ENCODE data around the gene ADRB2.

Gene ADRB2

DNA sequence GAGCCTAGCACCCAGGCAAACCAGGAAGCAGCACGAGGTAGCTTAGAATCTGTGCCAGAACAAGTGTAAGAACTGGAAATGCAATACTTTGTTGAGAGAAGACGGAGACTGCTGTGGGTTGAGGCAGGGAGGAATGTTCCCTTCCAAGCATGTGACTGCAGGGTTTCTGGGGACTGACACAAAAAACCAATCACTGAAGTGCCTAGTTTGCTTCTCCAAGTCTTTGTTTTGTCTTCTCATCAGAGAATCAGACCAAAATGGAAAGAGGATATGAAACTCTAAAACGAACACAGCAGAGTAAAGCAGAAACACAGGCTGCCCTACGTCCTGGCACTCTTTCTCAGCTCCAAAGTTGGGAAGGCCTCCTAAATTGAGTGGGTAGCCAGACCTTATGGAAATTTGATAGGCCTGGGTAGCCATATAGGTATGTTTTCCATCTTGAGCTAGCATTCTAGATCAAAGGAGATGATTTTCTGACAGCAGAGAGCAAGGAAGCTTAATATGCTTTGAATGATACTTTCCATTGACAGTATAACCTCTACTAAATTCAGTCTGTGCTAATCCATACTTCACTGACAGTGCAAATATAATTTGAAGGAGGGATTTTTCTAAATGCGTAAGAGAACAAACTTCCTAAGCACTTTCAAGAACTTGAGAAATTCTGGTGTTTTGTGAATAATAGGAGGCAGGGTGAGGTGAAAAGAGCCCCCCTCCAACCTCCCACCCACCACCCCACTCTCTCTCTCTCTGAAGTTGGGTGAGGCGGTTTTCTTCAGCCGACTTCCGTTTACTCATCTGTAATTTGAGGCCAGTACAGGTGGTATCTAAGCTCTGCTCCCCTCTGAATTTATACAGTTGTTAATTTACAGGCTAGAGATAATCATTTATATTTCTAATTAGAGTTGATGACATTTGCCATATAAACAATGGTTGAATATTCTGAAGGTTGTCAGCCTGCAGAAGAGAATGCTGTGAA is 5.5 kb downstream of the ADRB2 start:
- no peak for DNase-seq (ENCODE audit: low spot score)

DNA sequence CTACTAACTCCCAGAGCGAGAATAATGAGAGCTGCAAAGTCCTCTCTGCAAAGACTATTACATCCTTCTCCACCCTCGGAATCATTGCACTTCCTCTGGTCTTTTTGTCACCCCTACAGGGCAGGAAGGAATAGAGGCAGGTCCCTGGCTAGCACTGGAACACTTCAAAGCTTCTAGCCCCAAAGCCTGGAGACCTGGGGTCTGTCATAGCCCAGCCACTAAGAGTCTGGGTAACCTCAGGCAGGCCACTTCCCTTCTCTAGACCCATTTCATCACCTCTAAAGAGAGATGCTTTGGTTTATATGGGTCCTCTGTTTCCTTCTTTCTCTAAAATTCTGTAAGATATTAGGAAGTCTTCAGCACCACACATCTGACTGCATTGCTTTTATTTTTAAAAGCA is 6.7 kb downstream of the ADRB2 start:
- no peak for DNase-seq (ENCODE audit: low spot score)

DNA sequence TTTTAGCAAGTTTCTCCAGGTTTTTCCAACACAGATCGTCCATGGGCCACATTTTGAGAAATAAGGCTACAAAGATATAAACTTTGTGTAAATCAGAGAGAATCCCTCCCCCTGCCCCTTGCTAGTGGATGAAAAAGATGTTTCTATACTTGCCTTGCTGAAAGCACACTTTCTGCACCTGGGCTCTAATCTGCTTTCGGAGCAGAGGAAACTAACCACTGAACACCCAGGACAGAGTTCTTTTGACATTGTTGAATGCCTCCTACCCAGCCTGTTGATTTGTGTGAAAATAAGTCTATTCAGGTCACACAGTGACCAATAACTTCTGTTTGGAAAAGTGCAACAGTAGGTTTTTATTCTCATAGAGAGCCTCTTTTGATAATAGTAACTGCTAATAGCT is 7.5 kb downstream of the ADRB2 start:
- DNase-seq (ENCODE audit: low spot score): no peak

DNA sequence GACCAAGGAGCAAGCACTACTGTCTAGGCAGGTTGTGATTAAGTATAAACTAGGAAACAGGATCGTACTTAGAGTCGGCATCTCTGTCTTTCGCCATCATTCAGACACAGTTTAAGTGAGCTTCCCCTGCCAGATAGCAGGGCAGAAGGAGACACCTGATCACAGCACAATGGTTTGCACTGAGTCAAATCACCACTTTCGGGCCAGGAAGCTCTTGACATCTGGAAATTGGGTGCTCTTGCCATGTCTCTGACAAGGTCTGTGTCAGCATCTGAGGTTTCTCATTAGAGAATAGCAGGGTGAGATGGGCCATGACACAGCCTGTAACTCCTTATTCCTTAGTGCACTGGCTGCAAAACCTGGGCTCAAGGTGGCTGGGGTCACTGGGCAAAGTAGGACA is 8.3 kb downstream of the ADRB2 start:
- DNase-seq (ENCODE audit: low spot score): no peak

DNA sequence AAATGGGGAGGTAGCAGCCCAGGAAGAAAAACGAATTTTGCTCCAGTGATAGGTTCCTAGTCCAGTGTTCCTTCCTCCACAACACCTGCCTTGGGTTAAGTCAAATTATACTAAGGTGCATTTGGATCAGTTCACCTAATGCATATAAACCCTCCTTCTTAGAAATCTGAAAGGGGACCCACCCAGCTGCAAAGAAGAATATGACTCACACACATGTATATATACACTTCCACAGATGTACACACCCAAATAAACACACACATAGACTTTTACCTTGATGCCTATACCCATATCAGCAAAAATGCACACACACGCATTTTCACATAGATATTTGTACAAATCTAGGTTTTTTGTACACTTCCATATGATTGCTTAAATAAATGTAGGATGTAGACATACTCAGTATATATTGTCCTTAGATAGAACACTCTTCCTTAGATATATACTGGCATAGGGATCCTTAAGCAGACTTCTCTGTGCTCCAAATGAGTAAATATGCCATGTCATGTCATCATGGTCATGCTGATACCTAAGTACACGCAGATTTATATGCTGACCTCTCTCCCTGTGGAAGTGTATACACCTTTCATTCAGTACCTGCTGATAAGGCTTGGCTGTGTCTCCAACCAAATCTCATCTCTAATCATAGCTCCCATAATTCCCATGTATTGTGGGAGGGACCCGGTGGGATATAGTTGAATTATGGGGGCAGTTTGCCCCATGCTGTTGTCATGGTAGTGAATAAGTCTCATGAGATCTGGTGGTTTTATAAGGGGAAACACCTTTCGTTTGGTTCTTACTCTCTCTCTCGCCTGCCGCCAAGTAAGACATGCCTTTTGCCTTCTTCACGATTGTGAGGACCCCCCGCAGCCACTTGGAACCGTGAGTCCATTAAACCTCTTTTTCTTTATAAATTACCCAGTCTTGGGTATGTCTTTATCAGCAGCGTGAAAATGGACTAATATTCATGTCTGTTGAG is 10.2 kb downstream of the ADRB2 start:
- no peak for DNase-seq (ENCODE audit: low spot score)

DNA sequence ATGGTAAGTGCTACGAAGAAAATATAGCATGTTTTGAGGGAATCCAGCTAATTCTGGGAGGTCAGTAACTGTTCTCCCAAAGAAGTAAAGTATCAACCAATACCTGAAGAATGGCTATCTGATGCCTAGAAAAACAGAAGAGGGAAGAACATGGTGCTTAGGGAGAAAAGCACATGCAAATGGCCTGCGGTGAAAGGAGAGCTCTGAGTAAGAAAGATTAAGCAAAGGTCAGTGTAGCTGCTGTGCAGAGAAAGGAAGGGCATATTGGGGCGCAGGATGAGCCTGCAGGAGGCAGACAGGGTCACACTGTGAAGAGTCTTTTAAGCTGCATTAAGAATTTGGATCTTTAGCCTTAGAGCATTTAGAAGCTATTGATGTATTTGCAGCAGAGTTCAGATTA is 11.0 kb downstream of the ADRB2 start:
- DNase-seq (ENCODE audit: low spot score): no peak

DNA sequence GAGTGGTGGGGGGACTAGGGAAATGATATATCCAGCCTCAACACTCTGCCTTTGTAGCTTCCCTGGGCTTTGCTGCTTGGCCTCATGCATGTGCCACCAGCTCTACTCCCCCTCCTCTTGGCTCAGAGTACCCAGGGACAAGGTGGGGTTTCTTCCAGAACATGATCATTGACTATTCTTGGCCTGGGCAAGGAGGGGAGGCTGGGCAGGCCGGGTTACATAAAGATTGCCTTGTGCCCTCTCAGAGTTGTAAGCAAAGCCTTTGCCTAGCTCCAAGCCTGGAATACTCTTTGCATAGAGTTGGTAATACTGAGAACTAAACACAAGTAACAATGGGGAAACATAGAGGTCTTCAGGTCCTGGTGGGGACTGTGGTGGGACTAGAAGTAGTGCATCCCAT is 11.9 kb downstream of the ADRB2 start:
- no peak for DNase-seq (ENCODE audit: low spot score)

DNA sequence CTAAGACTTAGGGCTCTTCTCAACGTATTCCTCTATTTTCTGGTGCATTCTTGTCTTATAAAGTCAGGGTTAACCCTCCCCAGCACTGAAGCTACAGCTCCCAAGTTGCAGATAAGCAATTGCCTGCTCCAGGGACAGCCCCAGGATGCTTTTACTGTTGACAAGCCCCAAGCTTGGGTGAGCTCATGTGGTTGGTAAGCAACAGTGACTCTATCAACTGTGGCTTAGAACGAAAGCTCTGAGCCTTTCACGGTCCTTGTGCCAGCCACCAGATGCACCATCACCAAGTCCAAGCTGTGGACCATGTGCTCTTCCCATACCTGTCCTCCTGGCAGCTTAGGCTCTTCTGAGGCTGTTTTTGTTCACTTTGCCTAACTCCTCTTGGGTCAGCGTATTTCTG is 13.5 kb downstream of the ADRB2 start:
- no peak for DNase-seq (ENCODE audit: low spot score)

DNA sequence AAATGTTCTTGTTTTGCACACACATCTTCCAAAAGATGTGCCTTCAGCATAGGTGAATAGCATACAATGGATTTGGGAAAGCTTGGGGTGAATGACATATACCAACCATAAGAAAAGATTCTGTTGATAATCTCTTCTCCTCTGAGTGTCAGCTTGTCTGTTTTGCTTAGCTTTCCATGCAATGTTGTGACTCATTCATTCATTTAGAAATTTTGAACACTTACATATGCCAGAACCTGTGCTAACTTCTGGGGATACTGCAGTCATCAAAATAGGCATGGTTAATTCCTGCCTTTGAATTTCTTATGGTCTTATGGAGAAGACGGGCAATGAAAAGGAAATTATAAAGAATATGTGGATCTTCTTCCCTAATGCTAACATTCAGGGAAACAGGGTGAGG is 14.1 kb downstream of the ADRB2 start:
- DNase-seq (ENCODE audit: low spot score): no peak

DNA sequence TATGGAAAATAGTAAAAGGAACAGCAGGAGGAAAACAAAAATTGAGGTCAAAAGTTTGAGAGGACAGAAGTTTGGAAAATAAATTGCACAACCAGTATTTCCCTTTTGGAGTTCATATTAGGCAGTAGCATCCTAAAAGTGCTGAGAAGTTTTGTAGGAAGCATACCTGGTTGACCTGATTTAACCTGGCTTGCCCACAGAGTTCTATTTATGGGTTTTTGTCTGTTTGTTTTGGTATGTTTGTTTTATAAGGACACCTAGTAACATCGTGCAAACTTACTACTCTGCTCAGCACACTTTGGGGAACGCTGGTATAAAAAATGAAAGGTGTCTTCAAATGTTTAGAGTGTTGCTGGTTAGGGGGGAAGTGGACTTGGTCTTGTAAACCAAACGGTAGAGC is 15.1 kb downstream of the ADRB2 start:
- DNase-seq (ENCODE audit: low spot score): no peak

DNA sequence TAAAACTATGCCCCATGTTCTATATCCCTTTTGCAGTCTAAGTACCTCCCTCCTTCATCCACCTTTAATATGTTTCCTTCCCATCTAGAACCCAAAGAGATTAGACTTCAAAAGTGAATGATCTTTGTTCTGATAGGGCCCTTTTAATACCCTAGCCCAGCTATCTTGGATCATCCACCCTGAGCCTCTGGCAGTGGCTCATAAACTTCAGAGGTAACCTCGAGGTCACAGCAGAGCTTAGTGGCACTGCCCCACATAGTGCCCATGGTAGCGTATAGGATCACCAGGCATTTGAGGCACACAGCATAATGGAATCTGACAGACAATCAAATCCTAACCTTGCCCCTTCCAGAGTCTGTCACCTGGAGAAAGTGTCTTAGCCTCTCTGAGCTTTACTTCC is 15.8 kb downstream of the ADRB2 start:
- DNase-seq (ENCODE audit: low spot score): no peak

DNA sequence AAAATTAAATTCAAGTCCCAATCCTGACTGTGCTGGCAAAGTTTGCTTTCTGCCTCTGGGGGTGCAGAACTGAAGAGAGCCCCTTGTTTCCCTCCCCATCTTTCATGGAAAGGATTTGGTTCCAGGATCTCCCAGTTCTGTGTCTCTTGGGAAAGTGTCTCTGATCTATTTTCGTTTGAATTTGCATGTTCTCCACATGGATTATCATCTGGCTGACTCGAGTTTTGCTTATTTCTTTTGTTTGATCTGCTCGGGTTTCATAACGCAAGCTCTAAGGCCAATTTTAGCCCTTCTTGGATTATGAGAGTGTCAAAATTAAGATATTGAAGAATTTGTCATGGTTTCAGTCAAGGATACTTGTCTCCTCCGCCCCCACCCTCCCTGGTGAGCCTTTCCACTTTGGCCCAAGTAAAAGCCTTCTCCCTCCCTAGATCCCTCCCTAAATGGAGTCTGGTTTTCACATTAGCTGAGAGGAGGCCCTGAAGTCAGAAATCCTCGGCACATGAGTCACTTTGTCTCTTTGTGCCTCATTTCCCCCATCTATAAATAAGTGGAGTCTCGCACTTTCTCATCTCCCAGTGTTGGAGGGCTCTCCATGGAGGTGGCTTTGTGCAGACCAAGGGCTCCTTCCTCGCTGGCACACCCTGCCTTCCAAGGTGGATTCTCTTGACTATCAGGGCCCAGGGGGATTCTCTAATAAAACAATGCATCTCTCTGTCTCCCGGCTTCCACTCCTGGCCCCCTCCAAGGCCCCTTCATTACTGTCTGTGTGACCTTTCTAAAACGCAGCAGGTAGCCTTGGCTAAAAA is 17.3 kb downstream of the ADRB2 start:
- no peak for DNase-seq (ENCODE audit: low spot score)

DNA sequence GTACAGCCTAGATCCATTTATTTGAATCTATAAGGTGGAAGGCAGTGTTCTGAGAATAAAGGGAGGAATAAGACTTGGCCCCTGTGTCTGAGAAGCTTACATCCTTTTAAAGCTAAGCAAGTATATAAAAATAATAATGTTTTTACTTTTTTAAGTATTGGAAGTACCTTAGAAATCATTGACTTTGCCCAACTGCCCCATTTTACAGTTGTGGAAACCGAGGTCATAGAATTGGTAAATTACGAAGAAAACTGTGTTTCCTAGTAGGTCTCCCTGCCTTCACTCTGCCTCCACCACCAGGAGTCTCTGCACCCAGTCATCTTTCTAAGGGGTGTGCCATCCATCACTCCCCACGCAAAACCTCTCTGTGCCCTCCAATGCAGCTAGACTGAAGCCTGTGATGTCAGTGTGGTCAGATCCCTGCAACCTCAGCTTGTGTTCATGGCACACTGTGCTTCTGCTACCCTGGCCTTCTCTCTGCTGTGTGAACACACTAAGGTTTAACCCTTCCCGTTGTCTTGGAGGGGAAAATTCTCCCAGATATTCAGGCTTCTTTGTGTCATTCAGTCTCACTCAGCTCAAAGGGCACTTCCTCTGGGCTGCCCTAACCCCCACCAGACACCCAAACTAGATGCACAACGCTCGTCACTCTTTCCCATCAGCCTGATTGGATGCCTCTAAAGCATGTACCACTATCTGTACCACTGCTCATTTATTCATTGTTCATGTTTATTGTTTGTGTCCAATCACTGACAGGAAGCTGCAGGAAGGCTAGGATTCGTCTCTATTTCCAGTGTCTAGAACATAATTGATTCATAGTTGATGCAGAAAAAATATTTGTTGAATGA is 18.2 kb downstream of the ADRB2 start:
- no peak for DNase-seq (ENCODE audit: low spot score)

DNA sequence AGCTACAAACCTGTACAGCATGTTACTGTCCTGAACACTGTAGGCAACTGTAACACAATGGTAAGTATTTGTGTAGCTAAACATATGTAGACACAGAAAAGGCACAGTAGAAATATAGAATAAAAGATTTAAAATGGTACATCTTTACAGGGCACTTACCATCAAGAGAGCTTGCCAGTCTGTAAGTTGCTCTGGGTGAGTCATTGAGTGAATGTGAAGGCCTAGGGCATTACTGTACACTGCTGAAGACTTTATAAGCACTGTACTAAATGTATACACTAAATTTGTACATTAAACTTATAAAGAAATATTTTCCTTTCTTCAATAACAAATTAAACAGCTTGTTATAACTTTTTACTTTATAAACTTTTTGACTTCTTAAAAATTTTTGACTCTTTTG is 20.5 kb downstream of the ADRB2 start:
- no peak for DNase-seq (ENCODE audit: low spot score)

DNA sequence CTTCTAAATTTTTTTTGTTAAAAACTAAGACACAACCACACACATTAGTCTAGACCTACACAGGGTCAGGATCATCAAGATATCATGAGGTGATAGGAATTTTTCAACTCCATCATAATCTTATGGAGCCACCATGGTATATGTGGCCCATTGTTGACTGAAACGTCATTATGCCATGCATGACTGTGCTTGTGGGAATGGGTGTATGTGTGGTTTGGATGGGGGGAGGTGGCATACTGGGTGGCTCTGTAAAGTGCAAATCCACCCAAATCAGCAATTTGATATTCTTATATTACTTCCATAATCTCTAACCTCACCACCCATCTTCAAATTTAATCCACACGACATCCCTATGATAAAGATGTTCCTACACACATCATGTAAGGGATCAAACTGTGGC is 21.0 kb downstream of the ADRB2 start:
- no peak for DNase-seq (ENCODE audit: low spot score)

DNA sequence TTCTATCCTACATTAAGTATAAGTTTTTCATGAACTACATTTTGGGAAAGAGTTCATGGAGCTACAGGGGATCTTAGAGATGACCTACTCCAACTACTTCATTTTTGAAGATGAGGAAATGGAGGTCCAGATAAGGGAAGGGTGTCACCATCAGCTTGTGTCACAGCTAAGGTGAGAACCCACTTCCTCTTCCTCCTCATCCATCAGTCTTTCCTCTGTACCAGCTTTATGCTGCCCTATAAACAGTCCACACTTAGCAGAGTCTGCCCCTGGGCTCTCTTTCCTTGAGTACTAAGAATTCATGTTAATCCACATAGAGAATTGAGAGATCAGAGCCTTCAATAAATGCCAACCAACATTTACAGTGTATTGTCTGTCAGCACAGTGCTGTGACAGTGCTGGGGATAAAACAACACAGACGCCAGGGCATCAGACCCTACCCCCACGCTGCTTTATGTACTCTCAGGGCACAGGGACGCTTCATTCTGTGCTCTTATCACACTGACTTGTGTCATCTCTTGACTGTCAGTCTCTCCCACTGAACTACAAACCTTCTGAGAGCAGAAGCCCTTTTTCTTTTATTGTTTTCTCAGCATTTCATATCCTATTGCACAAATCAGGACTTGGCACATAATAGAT is 22.1 kb downstream of the ADRB2 start:
- DNase-seq (ENCODE audit: low spot score): no peak

DNA sequence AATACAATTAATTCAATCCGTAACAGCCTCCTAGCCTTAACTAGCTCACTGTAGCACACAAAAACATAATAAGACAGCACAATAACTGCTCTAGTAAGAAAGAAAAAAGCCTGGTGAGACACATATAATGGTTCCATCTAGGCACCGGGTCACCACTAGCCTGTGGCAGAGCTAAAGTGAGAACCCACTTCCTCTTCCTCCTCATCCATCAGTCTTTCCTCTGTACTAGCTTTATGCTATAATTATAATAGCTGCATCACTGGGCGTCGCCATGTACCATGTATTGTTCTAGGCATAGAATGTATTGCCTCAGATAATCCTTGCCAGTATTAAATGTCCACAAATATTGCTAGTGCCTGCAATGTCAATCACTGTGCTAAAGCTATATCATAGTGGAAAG is 23.1 kb downstream of the ADRB2 start:
- DNase-seq (ENCODE audit: low spot score): no peak

DNA sequence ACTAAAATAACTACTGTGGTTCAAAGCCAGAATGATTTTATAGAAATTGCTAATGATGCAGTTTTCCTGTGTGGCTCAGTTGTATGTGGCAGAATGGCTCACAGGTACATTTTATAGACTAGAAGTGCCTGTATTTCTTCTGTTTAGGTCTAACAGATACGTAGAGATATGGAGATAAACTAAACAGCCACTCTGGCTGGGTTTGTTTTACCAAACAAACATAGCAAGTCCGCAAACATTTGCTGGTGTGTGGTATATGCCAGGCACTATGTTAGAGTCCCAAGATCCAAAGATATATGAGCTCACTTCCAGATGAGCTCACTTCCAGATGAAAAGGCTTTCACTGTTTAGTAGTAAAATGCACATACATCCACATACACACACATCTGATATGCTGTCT is 24.4 kb downstream of the ADRB2 start:
- no peak for DNase-seq (ENCODE audit: low spot score)

DNA sequence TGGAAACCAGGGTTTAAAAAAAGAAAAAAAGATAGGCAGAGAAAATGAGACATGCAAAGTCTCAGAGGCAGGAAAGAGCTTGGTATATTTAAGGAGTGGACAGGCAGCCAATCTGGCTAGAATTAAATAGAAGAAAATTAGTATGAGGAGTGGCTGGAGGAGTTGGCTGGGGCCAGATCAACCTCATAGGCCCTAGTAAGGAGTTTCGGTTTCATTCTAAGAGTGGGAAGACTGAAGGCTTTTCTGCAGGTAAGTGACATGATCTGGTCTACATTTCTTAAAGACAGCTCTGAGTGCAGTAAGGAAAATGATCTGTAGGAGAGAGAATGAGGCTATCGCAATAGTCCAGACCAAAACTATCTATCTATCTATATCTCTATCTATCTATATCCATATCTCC is 27.5 kb downstream of the ADRB2 start:
- DNase-seq (ENCODE audit: low spot score): no peak

DNA sequence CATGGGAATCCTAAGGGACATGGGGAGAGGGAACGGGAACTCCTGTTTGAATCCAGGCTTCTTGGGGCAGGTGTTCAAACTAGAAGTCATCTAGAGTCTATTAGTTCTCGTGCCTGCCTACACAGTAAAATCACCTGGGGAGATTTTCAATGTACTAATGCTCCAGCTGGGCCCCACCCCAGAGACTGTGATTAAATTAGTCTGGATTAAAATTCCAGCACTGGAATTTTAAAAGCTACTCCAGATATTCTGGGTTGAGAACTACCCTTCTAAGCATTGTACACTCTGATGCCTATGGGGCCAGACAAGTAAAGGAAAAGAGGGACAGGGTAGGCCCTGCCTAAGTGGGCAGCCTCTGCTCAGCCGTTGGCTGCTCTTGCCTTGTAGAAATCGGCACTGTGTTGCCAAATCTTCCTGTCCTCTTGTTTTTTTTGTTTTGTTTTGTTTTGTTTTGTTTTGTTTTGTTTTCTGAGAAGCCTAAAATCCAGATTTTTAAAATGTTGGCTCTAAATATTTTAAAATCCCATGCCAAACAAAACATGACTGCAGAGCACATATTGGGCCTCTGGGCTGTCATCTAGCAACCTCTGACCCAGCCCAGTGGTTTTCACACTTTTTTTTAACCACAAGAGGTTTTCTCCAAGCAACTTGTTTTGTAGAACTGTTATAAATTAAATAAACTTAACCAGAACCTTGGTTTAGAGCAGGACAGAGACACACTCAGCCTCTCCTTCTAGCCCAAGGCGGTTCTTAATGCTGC is 29.0 kb downstream of the ADRB2 start:
- no peak for DNase-seq (ENCODE audit: low spot score)

Measured in AG08396 (cell line).